B cell (primary cell): ENCODE results near the gene OR13J1. TPM values are rescaled to one million over a fixed set of nuclear protein-coding genes. Genes with fewer than 3 reads are reported as not detected.

Source experiments
- ATAC-seq: fragments of 200-7000 bp; cut with Tn5 transposase; one replicate; pipeline ENCODE4 v1.10.0; 2021; ENCODE audit warnings: low read depth, mild to moderate bottlenecking, moderate number of reproducible peaks, moderate library complexity
- CTCF ChIA-PET: fragments of 350-600 bp; sonication (Branson Sonifier 250); formaldehyde crosslinking; loops from one replicate; lab custom pipeline; 2021; ENCODE audit warnings: antibody characterized with exemption, inconsistent platforms; lab: Charles Lee
- POLR2A ChIA-PET: fragments of 350-600 bp; sonication (Branson Sonifier 250); formaldehyde crosslinking; loops from one replicate; lab custom pipeline; 2021; ENCODE audit warnings: antibody characterized with exemption; lab: Charles Lee
- DNase-seq: peaks from one replicate; pipeline ENCODE4 v3.0.0; 2013
- H2AFZ ChIP-seq: 2 replicates; pipeline ENCODE4 v1.6.1; 2012; ENCODE audit warnings: mild to moderate bottlenecking, low read depth, low read length; ENCODE audit not compliant: insufficient read depth, poor library complexity, severe bottlenecking
- H3K27ac ChIP-seq, 2 donors: 1 replicate in 1 of 2; 2 replicates in 1 of 2; pipeline ENCODE4 v1.5.1; 2012 to 2013; ENCODE audit warnings: low read length in 2 of 2, mild to moderate bottlenecking in 2 of 2, moderate library complexity in 1 of 2
- H3K27me3 ChIP-seq, 4 experiments: fragments of 200-600 bp in 1 of 4; sonication (generic) in 1 of 4; replicated peaks in 1 of 4; 1 replicate in 2 of 4; 2 replicates in 2 of 4; pipeline versions ENCODE4 v1.6.1 to v1.7.0; 2013 to 2016; ENCODE audit warnings: low read length in 3 of 4, mild to moderate bottlenecking in 2 of 4, mixed read lengths in 1 of 4, moderate library complexity in 1 of 4; ENCODE audit not compliant: insufficient read depth in 4 of 4, control insufficient read depth in 3 of 4; ENCODE audit errors: control extremely low read depth in 1 of 4
- H3K36me3 ChIP-seq, 2 experiments: replicated peaks in 1 of 2; 1 replicate in 1 of 2; 2 replicates in 1 of 2; pipeline versions ENCODE4 v1.6.1 to v1.7.1; 2013; ENCODE audit warnings: low read length in 1 of 2; ENCODE audit not compliant: insufficient read depth in 2 of 2, control insufficient read depth in 1 of 2; ENCODE audit errors: control extremely low read depth in 1 of 2, extremely low read depth in 1 of 2
- H3K4me1 ChIP-seq, 2 donors: fragments of 200-600 bp in 1 of 2; sonication (generic) in 1 of 2; 1 replicate in 1 of 2; 2 replicates in 1 of 2; pipeline versions ENCODE4 v1.5.1 to v1.6.1; 2013 to 2017; ENCODE audit warnings: low read length in 2 of 2; ENCODE audit not compliant: control insufficient read depth in 2 of 2, insufficient read depth in 2 of 2
- H3K4me2 ChIP-seq: replicated peaks from 2 replicates; pipeline ENCODE3; 2012; ENCODE audit warnings: mild to moderate bottlenecking, low read depth, low read length; ENCODE audit not compliant: poor library complexity, severe bottlenecking
- H3K4me3 ChIP-seq, 5 experiments: fragments of 200-600 bp in 1 of 5; sonication (generic) in 1 of 5; 1 replicate in 3 of 5; 2 replicates in 2 of 5; pipeline versions ENCODE4 v1.5.1 to v1.7.0; 2011 to 2016; ENCODE audit warnings: low read length in 4 of 5, mild to moderate bottlenecking in 4 of 5, low read depth in 2 of 5, control low read depth in 1 of 5, moderate library complexity in 1 of 5; ENCODE audit not compliant: insufficient read depth in 1 of 5; ENCODE audit errors: control extremely low read depth in 1 of 5, extremely low read depth in 1 of 5
- H3K79me2 ChIP-seq: fragments of 200-600 bp; sonication (generic); one replicate; pipeline ENCODE4 v1.6.0; 2016; ENCODE audit warnings: low read length; ENCODE audit not compliant: control insufficient read depth, insufficient read depth
- H3K9ac ChIP-seq: fragments of 200-600 bp; sonication (generic); 2 replicates; pipeline ENCODE4 v1.6.1; 2017; ENCODE audit warnings: mild to moderate bottlenecking, low read length, moderate library complexity
- H3K9me3 ChIP-seq, 3 donors: one replicate each; pipeline versions ENCODE4 v1.6.1 to v1.7.1; 2013; ENCODE audit warnings: low read length in 2 of 3; ENCODE audit not compliant: control insufficient read depth in 2 of 3, insufficient read depth in 1 of 3; ENCODE audit errors: control extremely low read depth in 1 of 3
- H4K20me1 ChIP-seq: 2 replicates; pipeline ENCODE4 v1.6.0; 2012; ENCODE audit warnings: mild to moderate bottlenecking, low read length; ENCODE audit not compliant: insufficient read depth, control insufficient read depth, poor library complexity, severe bottlenecking
- H3K27ac Mint-ChIP-seq: one replicate; pipeline ENCODE4 v1.8.0; 2021; ENCODE audit warnings: mixed read lengths
- H3K27me3 Mint-ChIP-seq: one replicate; pipeline ENCODE4 v1.8.0; 2021; ENCODE audit warnings: mixed read lengths
- H3K4me1 Mint-ChIP-seq: one replicate; pipeline ENCODE4 v1.8.0; 2021; ENCODE audit warnings: mixed read lengths
- H3K4me3 Mint-ChIP-seq: one replicate; pipeline ENCODE4 v1.8.0; 2021; ENCODE audit warnings: mixed read lengths
- H3K9me3 Mint-ChIP-seq: one replicate; pipeline ENCODE4 v1.8.0; 2022; ENCODE audit warnings: mixed read lengths; ENCODE audit not compliant: insufficient read depth
- EZH2 ChIP-seq: IDR thresholded peaks from 2 replicates; pipeline ENCODE4 v1.6.1; 2012; ENCODE audit warnings: borderline replicate concordance, low read depth, mild to moderate bottlenecking, moderate library complexity, low read length; ENCODE audit not compliant: insufficient read depth, poor library complexity, severe bottlenecking
- WGBS: methylation state at CpG from one replicate; pipeline ENCODE4 v1.1.5; 2013; ENCODE audit warnings: missing lambda C conversion rate; ENCODE audit not compliant: insufficient coverage; 5-methylcytosine and 5-hydroxymethylcytosine counted together
- intact Hi-C: fragments of 100-400 bp; cut with micrococcal nuclease; formaldehyde crosslinking; loops from one replicate; pipeline ENCODE4 v1.10.0; 2022
- polyA plus RNA-seq: library from polyadenylated mRNA; depleted of rRNA; stranded (reverse); fragments of >200 nt; gene quantifications from 2 replicates; pipeline ENCODE4 v1.2.3, GENCODE V29; 2012
- total RNA-seq, 2 donors: library from RNA; stranded (reverse); fragments of 120-200 nt in 1 of 2; gene quantifications; 1 replicate in 1 of 2; 2 replicates in 1 of 2; pipeline versions ENCODE4 v1.2.3 to v1.2.4, GENCODE V29; 2013 to 2022
- TF ChIP-seq, protein P1 (sequence below): fragments of 200-600 bp; IDR thresholded peaks from one replicate; pipeline ENCODE4 v1.8.0; 2022; ENCODE audit warnings: antibody characterized with exemption, mild to moderate bottlenecking

The OR13J1 gene
- total and polyA plus RNA-seq, 2 donors (not counting 1 experiment from before 2014, with no cell fraction given): not detected

DNA sequence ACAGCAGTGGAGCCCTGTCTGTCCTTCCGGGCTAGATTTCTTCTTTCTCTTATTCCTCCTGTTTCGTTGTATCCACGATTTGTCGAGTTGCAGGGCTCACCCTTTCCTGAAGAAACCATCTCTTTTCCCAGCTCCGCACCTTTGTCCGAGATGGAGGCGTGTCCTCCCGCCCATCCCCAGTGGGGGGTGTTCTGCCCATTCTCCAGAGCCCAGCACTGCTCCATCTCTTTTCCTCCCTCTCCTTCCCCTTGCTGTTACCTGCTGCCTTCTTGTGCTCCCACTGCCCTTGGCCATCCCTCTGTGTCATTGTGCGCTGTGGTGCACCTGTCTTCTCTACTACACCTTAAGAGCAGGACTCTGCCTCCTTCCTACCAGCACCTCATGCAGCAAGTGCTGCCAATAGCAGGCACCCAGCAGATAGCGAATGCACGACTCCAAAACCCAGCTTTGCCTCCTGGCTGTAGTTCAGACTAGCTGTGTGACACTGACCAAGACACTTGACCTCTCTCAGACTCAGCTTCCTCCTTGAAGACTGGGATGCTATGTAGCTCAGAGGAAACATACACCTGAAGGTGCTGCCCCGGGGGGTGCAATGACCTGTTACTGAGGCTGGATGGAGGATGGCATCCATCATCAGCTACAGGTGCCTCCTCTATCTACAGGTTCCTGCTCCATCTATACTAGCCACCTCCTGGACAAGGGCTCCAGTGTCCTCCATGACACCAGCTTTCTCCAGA is 8.9 kb downstream of the OR13J1 start:
- no peak for ATAC-seq
- Mint-ChIP-seq H3K9me3 (no peaks in the 10 kb centered on the region), H3K27me3 (peaks cover 22% of the 10 kb centered on the region), H3K4me1 (no peaks in the 10 kb centered on the region), H3K27ac (no peak overlapping the region), H3K4me3 (no peak overlapping the region)
- no peaks in the 10 kb centered on the region for H3K79me2 ChIP-seq
- no peak overlapping the region for H3K4me2 ChIP-seq
- H3K4me1 ChIP-seq: no peaks in the 10 kb centered on the region
- no peak overlapping the region for H3K27ac ChIP-seq
- TF ChIP-seq, protein P1, sequence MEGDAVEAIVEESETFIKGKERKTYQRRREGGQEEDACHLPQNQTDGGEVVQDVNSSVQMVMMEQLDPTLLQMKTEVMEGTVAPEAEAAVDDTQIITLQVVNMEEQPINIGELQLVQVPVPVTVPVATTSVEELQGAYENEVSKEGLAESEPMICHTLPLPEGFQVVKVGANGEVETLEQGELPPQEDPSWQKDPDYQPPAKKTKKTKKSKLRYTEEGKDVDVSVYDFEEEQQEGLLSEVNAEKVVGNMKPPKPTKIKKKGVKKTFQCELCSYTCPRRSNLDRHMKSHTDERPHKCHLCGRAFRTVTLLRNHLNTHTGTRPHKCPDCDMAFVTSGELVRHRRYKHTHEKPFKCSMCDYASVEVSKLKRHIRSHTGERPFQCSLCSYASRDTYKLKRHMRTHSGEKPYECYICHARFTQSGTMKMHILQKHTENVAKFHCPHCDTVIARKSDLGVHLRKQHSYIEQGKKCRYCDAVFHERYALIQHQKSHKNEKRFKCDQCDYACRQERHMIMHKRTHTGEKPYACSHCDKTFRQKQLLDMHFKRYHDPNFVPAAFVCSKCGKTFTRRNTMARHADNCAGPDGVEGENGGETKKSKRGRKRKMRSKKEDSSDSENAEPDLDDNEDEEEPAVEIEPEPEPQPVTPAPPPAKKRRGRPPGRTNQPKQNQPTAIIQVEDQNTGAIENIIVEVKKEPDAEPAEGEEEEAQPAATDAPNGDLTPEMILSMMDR: no peak
- no peak for TF ChIP-seq EZH2
- H4K20me1 ChIP-seq: no peaks in the 10 kb centered on the region
- no peaks in the 10 kb centered on the region for H3K36me3 ChIP-seq
- CTCF ChIA-PET: interaction anchor here (0.5 to 4.0 kb wide), 6 partner anchors 7 to 280 kb away, joined by 3 to 17 read pairs (median 4); no protein-coding TSS in a partner anchor
- no peak overlapping the region for H3K9ac ChIP-seq
- H3K9me3 ChIP-seq: no peaks in the 10 kb centered on the region
- intact Hi-C loops: no loop called here
- no peak overlapping the region for H3K4me3 ChIP-seq
- DNase-seq: no peak
- 72% methylated on average over 11 of the region's 12 CpGs for WGBS
- no peak overlapping the region for H2AFZ ChIP-seq
- POLR2A ChIA-PET: no interaction called here
- H3K27me3 ChIP-seq: peaks cover 0 to 12% (median 3%) of the 10 kb centered on the region in 4 experiments

DNA sequence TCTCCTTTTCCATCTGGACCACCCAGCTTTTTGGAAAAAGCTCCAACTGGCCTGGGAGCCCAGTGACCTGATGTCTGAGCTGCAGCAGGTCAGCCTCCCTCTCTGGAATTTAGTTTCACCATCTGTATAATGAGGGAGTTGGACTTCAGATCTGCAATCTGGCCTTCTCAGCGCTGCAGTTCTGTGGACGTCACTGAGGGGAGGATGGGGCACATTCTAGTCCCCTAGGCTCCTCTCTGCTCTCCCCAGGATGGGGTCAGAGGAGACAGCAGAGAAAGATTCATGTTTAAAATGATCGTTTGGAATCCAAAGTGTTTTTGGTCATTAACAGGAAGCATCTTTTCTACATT is 10.2 kb downstream of the OR13J1 start:
- TF ChIP-seq EZH2: no peak
- TF ChIP-seq, protein P1: no peak
- Histone ChIP-seq H4K20me1 (no peaks in the 10 kb centered on the region), H3K27me3 (peaks cover 0 to 12% (median 3%) of the 10 kb centered on the region in 4 experiments), H3K79me2 (no peaks in the 10 kb centered on the region), H3K9ac (no peak overlapping the region), H2AFZ (no peak overlapping the region), H3K36me3 (no peaks in the 10 kb centered on the region), H3K4me1 (no peaks in the 10 kb centered on the region), H3K4me3 (no peak overlapping the region), H3K4me2 (no peak overlapping the region), H3K27ac (no peak overlapping the region), H3K9me3 (no peaks in the 10 kb centered on the region)
- H3K27ac Mint-ChIP-seq: no peak overlapping the region
- ATAC-seq (no peak), DNase-seq (no peak)
- no peaks in the 10 kb centered on the region for H3K4me1 Mint-ChIP-seq
- H3K27me3 Mint-ChIP-seq: peaks cover 22% of the 10 kb centered on the region
- POLR2A ChIA-PET: no interaction called here
- intact Hi-C loops: no loop called here
- H3K9me3 Mint-ChIP-seq: no peaks in the 10 kb centered on the region
- WGBS: 80% methylated on average over 1 of the region's 3 CpGs
- CTCF ChIA-PET: interaction anchor here (0.9 to 4.0 kb wide), 6 partner anchors 8 to 70 kb away, joined by 3 to 17 read pairs (median 5); no protein-coding TSS in a partner anchor
- no peak overlapping the region for H3K4me3 Mint-ChIP-seq
